ENCODE data around the gene CACNA1D.

Gene CACNA1D

DNA sequence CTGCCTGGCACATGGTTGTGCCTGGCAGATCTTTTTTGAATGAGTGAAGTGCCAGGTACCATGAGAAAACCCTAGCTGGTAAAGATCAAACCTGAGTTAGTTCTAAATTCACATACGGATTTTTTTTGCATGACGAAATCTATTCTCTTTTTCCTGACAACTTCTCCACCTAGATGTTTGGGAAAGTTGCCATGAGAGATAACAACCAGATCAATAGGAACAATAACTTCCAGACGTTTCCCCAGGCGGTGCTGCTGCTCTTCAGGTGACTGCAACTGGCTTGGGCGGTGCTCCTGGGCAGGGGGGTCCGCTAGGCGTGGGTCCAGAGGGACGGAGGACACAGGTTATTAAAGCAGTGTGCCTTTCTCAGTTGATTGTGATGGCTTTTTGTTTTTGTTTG is 280.0 kb downstream of the CACNA1D start:
- DNase-seq (ENCODE audit: low read depth), result no peak
- no peak for TF ChIP-seq CTCF (IDR thresholded peaks at IDR 0.05; ENCODE audit: insufficient read depth, low read depth, low read length, missing control alignments)
- no peak overlapping the region for H3K4me3 ChIP-seq (ENCODE audit: low read depth, low read length)

GRCh38 chr3:53775018-53775417 is 280.6 kb downstream of the CACNA1D start:
- DNase-seq (ENCODE audit: low read depth), result peak; percentile 24
- no peak for TF ChIP-seq CTCF (IDR thresholded peaks at IDR 0.05; ENCODE audit: insufficient read depth, low read depth, low read length, missing control alignments)
- no peak overlapping the region for H3K4me3 ChIP-seq (ENCODE audit: low read depth, low read length)

DNA sequence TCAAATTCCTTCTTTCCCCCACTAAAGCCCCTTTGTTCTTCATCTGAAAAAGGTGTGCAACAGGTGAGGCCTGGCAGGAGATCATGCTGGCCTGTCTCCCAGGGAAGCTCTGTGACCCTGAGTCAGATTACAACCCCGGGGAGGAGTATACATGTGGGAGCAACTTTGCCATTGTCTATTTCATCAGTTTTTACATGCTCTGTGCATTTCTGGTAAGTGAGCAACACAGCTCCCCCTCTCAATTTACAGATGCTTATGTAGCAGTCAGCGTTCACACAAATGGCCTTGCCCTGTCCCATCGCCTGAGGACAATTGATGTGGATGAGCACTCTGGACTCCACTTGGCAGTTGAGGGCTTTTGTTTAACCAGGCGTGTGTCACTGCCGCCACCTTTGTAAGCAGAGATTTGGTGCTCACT is 281.4 kb downstream of the CACNA1D start:
- no peak for DNase-seq (ENCODE audit: low read depth)
- H3K4me3 ChIP-seq (ENCODE audit: low read depth, low read length), result no peak overlapping the region
- no peak for TF ChIP-seq CTCF (IDR thresholded peaks at IDR 0.05; ENCODE audit: insufficient read depth, low read depth, low read length, missing control alignments)

DNA sequence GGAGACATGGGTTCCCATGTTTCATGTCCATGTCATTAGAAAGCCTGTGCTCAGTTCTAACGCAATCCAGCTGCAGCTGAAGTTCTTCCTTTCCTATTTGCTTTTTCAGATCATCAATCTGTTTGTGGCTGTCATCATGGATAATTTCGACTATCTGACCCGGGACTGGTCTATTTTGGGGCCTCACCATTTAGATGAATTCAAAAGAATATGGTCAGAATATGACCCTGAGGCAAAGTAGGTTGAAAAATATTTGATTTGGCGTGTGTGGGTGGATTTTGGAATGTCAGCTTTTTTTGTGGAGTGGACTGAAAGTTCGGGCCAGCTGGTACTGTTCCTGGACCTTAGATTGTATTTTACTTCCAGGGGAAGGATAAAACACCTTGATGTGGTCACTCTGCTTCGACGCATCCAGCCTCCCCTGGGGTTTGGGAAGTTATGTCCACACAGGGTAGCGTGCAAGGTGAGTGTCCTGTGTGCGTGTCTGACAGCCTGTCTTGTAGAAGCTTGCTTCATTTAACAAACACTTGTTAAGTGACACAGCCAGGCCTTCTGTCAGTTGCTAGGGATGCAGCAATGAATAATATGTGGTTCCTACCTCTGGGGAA is 282.2 kb downstream of the CACNA1D start:
- no peak overlapping the region for H3K4me3 ChIP-seq (ENCODE audit: low read depth, low read length)

DNA sequence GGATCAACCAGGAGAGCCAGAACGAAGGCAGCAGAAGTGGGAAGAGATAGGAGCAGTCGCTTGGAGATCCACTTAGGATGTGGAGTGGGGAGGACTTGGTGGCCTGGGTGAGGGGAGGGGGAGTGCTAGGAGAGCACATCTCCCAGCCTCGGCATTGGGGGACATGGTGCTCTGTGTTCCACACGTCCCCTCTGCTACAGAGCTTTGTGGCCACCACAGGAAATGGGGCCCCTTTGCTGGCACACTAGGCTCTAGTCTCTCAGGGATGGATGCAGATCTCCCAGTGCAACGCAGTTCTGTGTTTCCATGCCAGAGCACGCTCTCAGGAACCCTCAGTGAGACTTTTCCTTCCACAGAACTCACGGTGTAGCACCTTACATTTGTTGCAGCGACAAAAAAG is 283.1 kb downstream of the CACNA1D start:
- no peak for DNase-seq (ENCODE audit: low read depth)
- H3K4me3 ChIP-seq (ENCODE audit: low read depth, low read length), result no peak overlapping the region
- no peak for TF ChIP-seq CTCF (IDR thresholded peaks at IDR 0.05; ENCODE audit: insufficient read depth, low read depth, low read length, missing control alignments)

More for the DNA sequence above, 282.2 kb downstream of the CACNA1D start:
- no peak for TF ChIP-seq CTCF (IDR thresholded peaks at IDR 0.05; ENCODE audit: insufficient read depth, low read depth, low read length, missing control alignments)
- DNase-seq (ENCODE audit: low read depth), result no peak

DNA sequence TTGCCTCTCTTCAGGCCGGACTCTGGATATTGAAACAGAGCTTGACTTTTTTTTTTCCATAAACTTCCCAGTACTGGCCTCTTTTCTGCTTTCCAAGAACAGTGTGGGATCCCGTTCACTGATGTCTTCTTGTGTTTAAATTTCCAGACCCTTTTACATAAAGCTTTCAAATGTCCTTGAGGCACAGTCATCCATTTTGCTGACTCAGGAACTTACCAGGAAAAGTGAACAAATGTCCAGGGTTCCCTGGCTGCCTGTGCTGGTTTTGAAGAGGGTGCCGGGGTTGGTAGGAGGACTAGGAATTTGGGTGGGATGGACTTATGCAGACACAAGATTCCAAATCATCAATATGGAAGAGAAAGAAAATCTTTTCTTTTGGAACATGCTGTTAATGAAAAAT is 283.7 kb downstream of the CACNA1D start:
- no peak overlapping the region for H3K4me3 ChIP-seq (ENCODE audit: low read depth, low read length)
- no peak for TF ChIP-seq CTCF (IDR thresholded peaks at IDR 0.05; ENCODE audit: insufficient read depth, low read depth, low read length, missing control alignments)
- no peak for DNase-seq (ENCODE audit: low read depth)

GRCh38 chr3:53780171-53780570 is 285.8 kb downstream of the CACNA1D start:
- no peak for TF ChIP-seq CTCF (IDR thresholded peaks at IDR 0.05; ENCODE audit: insufficient read depth, low read depth, low read length, missing control alignments)
- no peak overlapping the region for H3K4me3 ChIP-seq (ENCODE audit: low read depth, low read length)
- DNase-seq (ENCODE audit: low read depth), result no peak
